K562 (cell line): Measurements from ENCODE around the gene BTBD18. TPM values are rescaled to one million over a fixed set of nuclear protein-coding genes. Genes with fewer than 3 reads are reported as not detected.

Experiments
- ATAC-seq: fragments of 200-7000 bp; cut with Tn5 transposase; 3 replicates; pipeline ENCODE4 v1.9.1; 2020; ENCODE audit warnings: moderate library complexity
- BruUV-seq: library from RNA; stranded (reverse); fragments of 400-500 nt; replicated peaks from 2 replicates; lab custom pipeline; 2021; lab: Mats Ljungman, UMichigan
- CTCF ChIA-PET: fragments of 300-600 bp; formaldehyde crosslinking; extraction: SDS; loops from one replicate; lab custom pipeline; 2021; ENCODE audit warnings: low intra/inter-chr PET ratio; lab: Yijun Ruan, JAX
- POLR2A ChIA-PET: fragments of 300-600, 350-650 bp; sonication (Branson Sonifier 250); formaldehyde crosslinking; extraction: SDS; loops from one replicate; lab custom pipeline; 2021; ENCODE audit warnings: antibody characterized with exemption, inconsistent platforms; lab: Yijun Ruan, JAX
- DNase-seq, 4 experiments: peaks; one replicate each; pipeline versions ENCODE4 v3.0.0 to v3.0.0-alpha.2; 2011 to 2018; ENCODE audit warnings: low spot score in 3 of 4, mixed read lengths in 3 of 4; ENCODE audit errors: extremely low read depth in 1 of 4
- FAIRE-seq: peaks from 2 replicates; lab custom pipeline; 2011; peaks lifted over from hg19 to GRCh38; lab: Jason Lieb, UNC
- H2AFZ ChIP-seq: 2 replicates; pipeline ENCODE4 v1.6.0; 2011; ENCODE audit warnings: low read depth, low read length, control low read depth, inconsistent platforms
- H3K27ac ChIP-seq: fragments of 200-600 bp; 3 replicates; pipeline ENCODE4 v1.8.0; 2011; ENCODE audit warnings: low read depth, mild to moderate bottlenecking, control low read depth, inconsistent platforms, low read length, moderate library complexity, mixed read lengths; ENCODE audit errors: extremely low read depth
- H3K27me3 ChIP-seq, 2 experiments: fragments of 300-600 bp in 1 of 2; 2 replicates in 1 of 2; 3 replicates in 1 of 2; pipeline versions ENCODE4 v1.6.0 to v1.8.0; 2011; ENCODE audit warnings: inconsistent platforms in 2 of 2, low read length in 2 of 2, mild to moderate bottlenecking in 1 of 2, mixed read lengths in 1 of 2, moderate library complexity in 1 of 2; ENCODE audit not compliant: control insufficient read depth in 2 of 2, insufficient read depth in 2 of 2
- H3K36me3 ChIP-seq: fragments of 300-600 bp; 3 replicates; pipeline ENCODE4 v1.8.0; 2011; ENCODE audit warnings: mild to moderate bottlenecking, low read length, inconsistent platforms; ENCODE audit not compliant: control insufficient read depth, insufficient read depth
- H3K4me1 ChIP-seq, 2 experiments: fragments of 200-600 bp in 1 of 2; replicated peaks in 1 of 2; 2 replicates in 1 of 2; 3 replicates in 1 of 2; pipeline versions ENCODE4 v1.5.1 to v1.8.0; 2011; ENCODE audit warnings: inconsistent platforms in 2 of 2, low read length in 2 of 2, mild to moderate bottlenecking in 1 of 2, mixed read lengths in 1 of 2, moderate library complexity in 1 of 2; ENCODE audit not compliant: control insufficient read depth in 2 of 2, insufficient read depth in 2 of 2
- H3K4me2 ChIP-seq: 2 replicates; pipeline ENCODE4 v1.6.1; 2011; ENCODE audit warnings: low read length, control low read depth, inconsistent platforms, mixed read lengths; ENCODE audit not compliant: insufficient read depth
- H3K4me3 ChIP-seq: fragments of 200-600 bp; sonication (generic), shearing (Covaris generic); 2 replicates; pipeline ENCODE4 v1.5.1; 2016; ENCODE audit warnings: control low read depth, inconsistent platforms
- H3K79me2 ChIP-seq: fragments of 200-600 bp; 3 replicates; pipeline ENCODE4 v1.8.0; 2011; ENCODE audit warnings: low read length, inconsistent platforms; ENCODE audit not compliant: control insufficient read depth, insufficient read depth
- H3K9ac ChIP-seq, 2 experiments: 2 replicates each; pipeline versions ENCODE4 v1.6.0 to v1.6.1; 2011; ENCODE audit warnings: low read depth in 2 of 2, low read length in 2 of 2, control low read depth in 1 of 2, inconsistent platforms in 1 of 2, mild to moderate bottlenecking in 1 of 2, mixed read lengths in 1 of 2; ENCODE audit not compliant: insufficient read depth in 1 of 2
- H3K9me1 ChIP-seq: one replicate; pipeline ENCODE4 v1.6.0; 2011; ENCODE audit warnings: inconsistent platforms, mild to moderate bottlenecking, low read length, moderate library complexity; ENCODE audit not compliant: control insufficient read depth, insufficient read depth
- H3K9me3 ChIP-seq: replicated peaks from 2 replicates; pipeline ENCODE4 v1.5.1; 2011; ENCODE audit warnings: low read depth, low read length, inconsistent platforms; ENCODE audit not compliant: control insufficient read depth, insufficient read depth
- H4K20me1 ChIP-seq: replicated peaks from 2 replicates; pipeline ENCODE4 v1.6.1; 2011; ENCODE audit warnings: low read length, inconsistent platforms, mixed read lengths; ENCODE audit not compliant: control insufficient read depth, insufficient read depth
- BACH1 ChIP-seq: fragments of 200-800 bp; sonication (Bioruptor generic); IDR thresholded peaks from 2 replicates; pipeline ENCODE4 v1.6.1; 2016; ENCODE audit warnings: missing genetic modification characterization, missing compliant biosample characterization
- BCL6 ChIP-seq: fragments of 250-450 bp; sonication (Bioruptor Pico); IDR thresholded peaks from 2 replicates; pipeline ENCODE4 v1.4.0; 2020
- CBFB ChIP-seq: sonication (generic); formaldehyde crosslinking; IDR thresholded peaks from 2 replicates; pipeline ENCODE4 v1.4.0; 2020; ENCODE audit warnings: mild to moderate bottlenecking, missing genetic modification reagents
- CREB1 ChIP-seq, 2 experiments: sonication (generic) in 1 of 2; formaldehyde crosslinking in 1 of 2; IDR thresholded peaks; 2 replicates each; pipeline versions ENCODE4 v1.6.1 to v1.8.0; 2012 to 2022; ENCODE audit warnings: inconsistent platforms in 1 of 2, mild to moderate bottlenecking in 1 of 2, missing genetic modification reagents in 1 of 2, moderate library complexity in 1 of 2
- DMBX1 ChIP-seq: fragments of 250-450 bp; sonication (Bioruptor Pico); IDR thresholded peaks from 2 replicates; pipeline ENCODE4 v1.8.0; 2022; ENCODE audit warnings: inconsistent platforms, mild to moderate bottlenecking, moderate library complexity, borderline replicate concordance
- JUN ChIP-seq, 2 experiments: sonication (generic) in 1 of 2; formaldehyde crosslinking in 1 of 2; IDR thresholded peaks; 2 replicates each; pipeline versions ENCODE4 v1.6.1 to v1.8.0; 2012 to 2022; ENCODE audit warnings: borderline replicate concordance in 2 of 2, mild to moderate bottlenecking in 2 of 2, improper control_type of control experiment in 1 of 2, low read depth in 1 of 2, low read length in 1 of 2, missing genetic modification reagents in 1 of 2
- LCOR ChIP-seq: sonication (generic); formaldehyde crosslinking; IDR thresholded peaks from 2 replicates; pipeline ENCODE4 v1.8.0; 2022; ENCODE audit warnings: mild to moderate bottlenecking, missing genetic modification reagents
- RBM25 ChIP-seq: fragments of 200-400 bp; formaldehyde crosslinking; IDR thresholded peaks from 2 replicates; pipeline ENCODE4 v1.6.1; 2018; ENCODE audit warnings: low read length, low read depth, moderate library complexity; ENCODE audit not compliant: severe bottlenecking
- TBP ChIP-seq: optimal IDR thresholded peaks from 2 replicates; pipeline ENCODE3; 2011; ENCODE audit warnings: low read depth, low read length, improper control_type of control experiment
- ZNF239 ChIP-seq: fragments of 250-450 bp; sonication (Bioruptor Pico); IDR thresholded peaks from 2 replicates; pipeline ENCODE4 v1.4.0; 2020; ENCODE audit warnings: mild to moderate bottlenecking
- ZNF696 ChIP-seq: fragments of 250-450 bp; sonication (Bioruptor Pico); conservative IDR thresholded peaks from 2 replicates; pipeline ENCODE4 v1.4.0; 2020; ENCODE audit warnings: mild to moderate bottlenecking, moderate library complexity
- ZNF707 ChIP-seq: fragments of 250-450 bp; sonication (Bioruptor Pico); conservative IDR thresholded peaks from 2 replicates; pipeline ENCODE4 v1.8.0; 2022; ENCODE audit warnings: inconsistent platforms, mild to moderate bottlenecking, moderate library complexity
- ZNF785 ChIP-seq: fragments of 250-450 bp; sonication (Bioruptor Pico); IDR thresholded peaks from 2 replicates; pipeline ENCODE4 v1.4.0; 2020; ENCODE audit warnings: mild to moderate bottlenecking
- in situ Hi-C: fragments of 300-500 bp; cut with MboI; formaldehyde crosslinking; loops from 4 replicates; pipeline ENCODE4 v1.15.0; 2018; ENCODE audit warnings: inconsistent platforms, mixed read lengths
- intact Hi-C: fragments of 100-400 bp; cut with micrococcal nuclease; formaldehyde crosslinking; loops from 2 replicates; pipeline ENCODE4 v1.14.2; 2022
- polyA plus RNA-seq, 8 experiments: library from polyadenylated mRNA; depleted of rRNA in 4 of 8; stranded (reverse) in 5 of 8; unstranded in 3 of 8; fragments of >200 nt; fragmentation: Nextera tagmentation in 2 of 8; fragmentation: Illumina TruSeq in 1 of 8; extraction: Ambion mirVana in 2 of 8; extraction: Trizol in 1 of 8; gene quantifications; 2 replicates each; pipeline versions ENCODE4 v1.2.1 to v1.2.3, GENCODE V29; 2011 to 2014; ENCODE audit warnings: inconsistent platforms in 1 of 8, missing spikeins in 1 of 8
- total RNA-seq, 7 experiments: library from RNA; depleted of rRNA in 6 of 7; stranded (reverse); fragments of >200 nt in 6 of 7; fragmentation: Illumina TruSeq in 2 of 7; extraction: Trizol in 2 of 7; gene quantifications; 2 replicates each; pipeline versions ENCODE4 v1.2.1 to v1.2.3, GENCODE V29; 2011 to 2021; ENCODE audit warnings: low replicate concordance in 1 of 7
- TF ChIP-seq, protein P1 (sequence below), 2 experiments: IDR thresholded peaks; 2 replicates each; pipeline ENCODE4 v1.6.1; 2012; ENCODE audit warnings: improper control_type of control experiment in 2 of 2, low read depth in 2 of 2, low read length in 2 of 2, borderline replicate concordance in 1 of 2
- TF ChIP-seq, protein P2 (sequence below): sonication (generic); IDR thresholded peaks from 2 replicates; pipeline ENCODE4 v1.6.1; 2016
- TF ChIP-seq, protein P3 (sequence below): fragments of 250-450 bp; sonication (Bioruptor Pico); IDR thresholded peaks from 2 replicates; pipeline ENCODE4 v1.5.0; 2021

Gene BTBD18
- total and polyA plus RNA-seq, 9 of the 15 experiments (the other 6 are each of a cell fraction or from before 2014, with no cell fraction given) = 0.06 TPM; not detected in 8

DNA sequence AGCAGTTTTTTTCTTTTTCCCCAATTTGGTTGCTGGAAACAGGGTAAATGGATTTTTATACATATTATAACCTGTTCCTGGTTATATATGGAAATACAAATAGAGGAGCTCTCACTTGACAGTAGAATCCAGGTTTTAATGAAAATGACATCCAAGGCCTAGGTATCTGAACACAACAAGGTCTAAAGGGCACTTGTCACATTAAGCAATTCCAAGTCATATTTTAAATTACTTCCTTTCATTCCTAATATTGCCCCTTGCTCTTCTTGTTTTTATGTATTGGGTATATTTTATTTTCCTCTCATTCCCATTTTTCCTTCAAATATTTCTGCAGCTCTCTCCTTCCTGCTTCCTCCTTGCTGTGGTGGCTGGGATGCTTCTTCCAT is 37.1 kb upstream of the BTBD18 start:
- Histone ChIP-seq H3K4me2 (no peak overlapping the region), H4K20me1 (0 out of 2 replicates have a peak, but pooled peaks cover 3% of the 10 kb centered on the region), H3K9me1 (no peaks in the 10 kb centered on the region), H3K36me3 (peaks cover 10% of the 10 kb centered on the region), H3K79me2 (peaks cover 82% of the 10 kb centered on the region), H3K9ac (no peak overlapping the region), H3K4me3 (no peak overlapping the region), H3K4me1 (peaks cover 6 to 11% of the 10 kb centered on the region in 2 experiments), H3K27ac (no peak overlapping the region), H3K27me3 (no peaks in the 10 kb centered on the region), H3K9me3 (no peaks in the 10 kb centered on the region), H2AFZ (no peak overlapping the region)
- DNase-seq (no peak), FAIRE-seq (no peak), ATAC-seq (no peak)
- in situ Hi-C loops = no loop called here
- ChIA-PET POLR2A (interaction anchor here (0.8 to 1.6 kb wide), 2 partner anchors 11 to 27 kb away, joined by 3 to 4 read pairs; partner anchors contain the start of gene CTNND1), CTCF (no interaction called here)
- intact Hi-C loops = no loop called here
- BruUV-seq = no TSS peak
- TF ChIP-seq, protein P1, sequence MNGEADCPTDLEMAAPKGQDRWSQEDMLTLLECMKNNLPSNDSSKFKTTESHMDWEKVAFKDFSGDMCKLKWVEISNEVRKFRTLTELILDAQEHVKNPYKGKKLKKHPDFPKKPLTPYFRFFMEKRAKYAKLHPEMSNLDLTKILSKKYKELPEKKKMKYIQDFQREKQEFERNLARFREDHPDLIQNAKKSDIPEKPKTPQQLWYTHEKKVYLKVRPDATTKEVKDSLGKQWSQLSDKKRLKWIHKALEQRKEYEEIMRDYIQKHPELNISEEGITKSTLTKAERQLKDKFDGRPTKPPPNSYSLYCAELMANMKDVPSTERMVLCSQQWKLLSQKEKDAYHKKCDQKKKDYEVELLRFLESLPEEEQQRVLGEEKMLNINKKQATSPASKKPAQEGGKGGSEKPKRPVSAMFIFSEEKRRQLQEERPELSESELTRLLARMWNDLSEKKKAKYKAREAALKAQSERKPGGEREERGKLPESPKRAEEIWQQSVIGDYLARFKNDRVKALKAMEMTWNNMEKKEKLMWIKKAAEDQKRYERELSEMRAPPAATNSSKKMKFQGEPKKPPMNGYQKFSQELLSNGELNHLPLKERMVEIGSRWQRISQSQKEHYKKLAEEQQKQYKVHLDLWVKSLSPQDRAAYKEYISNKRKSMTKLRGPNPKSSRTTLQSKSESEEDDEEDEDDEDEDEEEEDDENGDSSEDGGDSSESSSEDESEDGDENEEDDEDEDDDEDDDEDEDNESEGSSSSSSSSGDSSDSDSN (IDR thresholded peaks at IDR 0.05; ENCODE audit: borderline replicate concordance in 1 of 2, low read depth in 2 of 2, low read length in 2 of 2) = no peak
- TF ChIP-seq, protein P2, sequence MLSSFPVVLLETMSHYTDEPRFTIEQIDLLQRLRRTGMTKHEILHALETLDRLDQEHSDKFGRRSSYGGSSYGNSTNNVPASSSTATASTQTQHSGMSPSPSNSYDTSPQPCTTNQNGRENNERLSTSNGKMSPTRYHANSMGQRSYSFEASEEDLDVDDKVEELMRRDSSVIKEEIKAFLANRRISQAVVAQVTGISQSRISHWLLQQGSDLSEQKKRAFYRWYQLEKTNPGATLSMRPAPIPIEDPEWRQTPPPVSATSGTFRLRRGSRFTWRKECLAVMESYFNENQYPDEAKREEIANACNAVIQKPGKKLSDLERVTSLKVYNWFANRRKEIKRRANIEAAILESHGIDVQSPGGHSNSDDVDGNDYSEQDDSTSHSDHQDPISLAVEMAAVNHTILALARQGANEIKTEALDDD = no peak
- TF ChIP-seq ZNF239 (CRISPR knock-in tag) (no peak), DMBX1 (no peak), RBM25 (no peak), TBP (no peak), ZNF707 (CRISPR knock-in tag) (no peak), JUN (IDR thresholded peaks at IDR 0.05; ENCODE audit: borderline replicate concordance, low read depth, low read length) (no peak), JUN (CRISPR knock-in tag; IDR thresholded peaks at IDR 0.05; ENCODE audit: borderline replicate concordance) (no peak), ZNF696 (CRISPR knock-in tag) (no peak), LCOR (CRISPR knock-in tag) (no peak), BCL6 (CRISPR knock-in tag) (no peak), BACH1 (tag) (no peak), ZNF785 (CRISPR knock-in tag) (no peak), CBFB (CRISPR knock-in tag) (no peak), CREB1 (IDR thresholded peaks at IDR 0.05) (no peak), CREB1 (CRISPR knock-in tag; IDR thresholded peaks at IDR 0.05) (no peak)
- TF ChIP-seq, protein P3, sequence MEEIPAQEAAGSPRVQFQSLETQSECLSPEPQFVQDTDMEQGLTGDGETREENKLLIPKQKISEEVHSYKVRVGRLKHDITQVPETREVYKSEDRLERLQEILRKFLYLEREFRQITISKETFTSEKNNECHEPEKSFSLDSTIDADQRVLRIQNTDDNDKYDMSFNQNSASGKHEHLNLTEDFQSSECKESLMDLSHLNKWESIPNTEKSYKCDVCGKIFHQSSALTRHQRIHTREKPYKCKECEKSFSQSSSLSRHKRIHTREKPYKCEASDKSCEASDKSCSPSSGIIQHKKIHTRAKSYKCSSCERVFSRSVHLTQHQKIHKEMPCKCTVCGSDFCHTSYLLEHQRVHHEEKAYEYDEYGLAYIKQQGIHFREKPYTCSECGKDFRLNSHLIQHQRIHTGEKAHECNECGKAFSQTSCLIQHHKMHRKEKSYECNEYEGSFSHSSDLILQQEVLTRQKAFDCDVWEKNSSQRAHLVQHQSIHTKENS = no peak
